ENCODE measurements around the gene CACNA2D4.

GRCh38 chr12:1862973-1863372 lies 55.5 kb downstream of the CACNA2D4 start:
- TF ChIP-seq, protein P1, sequence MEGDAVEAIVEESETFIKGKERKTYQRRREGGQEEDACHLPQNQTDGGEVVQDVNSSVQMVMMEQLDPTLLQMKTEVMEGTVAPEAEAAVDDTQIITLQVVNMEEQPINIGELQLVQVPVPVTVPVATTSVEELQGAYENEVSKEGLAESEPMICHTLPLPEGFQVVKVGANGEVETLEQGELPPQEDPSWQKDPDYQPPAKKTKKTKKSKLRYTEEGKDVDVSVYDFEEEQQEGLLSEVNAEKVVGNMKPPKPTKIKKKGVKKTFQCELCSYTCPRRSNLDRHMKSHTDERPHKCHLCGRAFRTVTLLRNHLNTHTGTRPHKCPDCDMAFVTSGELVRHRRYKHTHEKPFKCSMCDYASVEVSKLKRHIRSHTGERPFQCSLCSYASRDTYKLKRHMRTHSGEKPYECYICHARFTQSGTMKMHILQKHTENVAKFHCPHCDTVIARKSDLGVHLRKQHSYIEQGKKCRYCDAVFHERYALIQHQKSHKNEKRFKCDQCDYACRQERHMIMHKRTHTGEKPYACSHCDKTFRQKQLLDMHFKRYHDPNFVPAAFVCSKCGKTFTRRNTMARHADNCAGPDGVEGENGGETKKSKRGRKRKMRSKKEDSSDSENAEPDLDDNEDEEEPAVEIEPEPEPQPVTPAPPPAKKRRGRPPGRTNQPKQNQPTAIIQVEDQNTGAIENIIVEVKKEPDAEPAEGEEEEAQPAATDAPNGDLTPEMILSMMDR (IDR thresholded peaks at IDR 0.05): no peak
- no peak for TF ChIP-seq POLR2A (IDR thresholded peaks at IDR 0.05)

Data from heart left ventricle (tissue), 13 donors.